H9 (cell line): Measurements from ENCODE around the gene KCNMA1. TPM values are rescaled to one million over a fixed set of nuclear protein-coding genes. Genes with fewer than 3 reads are reported as not detected.

Experiments used
- DNase-seq: peaks from one replicate; pipeline ENCODE4 v3.0.0-alpha.2; 2017
- H2AFZ ChIP-seq: one replicate; pipeline ENCODE4 v1.6.1; 2013; ENCODE audit warnings: mild to moderate bottlenecking, low read length, control low read depth, moderate library complexity
- H2AK5ac ChIP-seq: 2 replicates; pipeline ENCODE4 v1.6.1; 2013; ENCODE audit warnings: low read length, control low read depth, mixed read lengths; ENCODE audit not compliant: insufficient read length
- H2BK120ac ChIP-seq: one replicate; pipeline ENCODE4 v1.6.1; 2013; ENCODE audit warnings: low read depth, mild to moderate bottlenecking, low read length, control low read depth, inconsistent platforms; ENCODE audit not compliant: poor library complexity, severe bottlenecking
- H2BK12ac ChIP-seq: 2 replicates; pipeline ENCODE4 v1.6.1; 2013; ENCODE audit warnings: low read length, control low read depth, mixed read lengths, low read depth; ENCODE audit not compliant: insufficient read length
- H2BK15ac ChIP-seq: 2 replicates; pipeline ENCODE4 v1.6.1; 2013; ENCODE audit warnings: low read depth, low read length, control low read depth
- H2BK20ac ChIP-seq: one replicate; pipeline ENCODE4 v1.6.1; 2013; ENCODE audit warnings: low read depth, mild to moderate bottlenecking, low read length, control low read depth, inconsistent platforms; ENCODE audit not compliant: poor library complexity, severe bottlenecking
- H2BK5ac ChIP-seq: 2 replicates; pipeline ENCODE4 v1.6.1; 2013; ENCODE audit warnings: low read length, control low read depth, mixed read lengths; ENCODE audit not compliant: insufficient read length
- H3K14ac ChIP-seq: 2 replicates; pipeline ENCODE4 v1.6.1; 2013; ENCODE audit warnings: low read length, control low read depth; ENCODE audit not compliant: insufficient read depth
- H3K18ac ChIP-seq: 2 replicates; pipeline ENCODE4 v1.6.1; 2013; ENCODE audit warnings: low read depth, mild to moderate bottlenecking, mixed read lengths, low read length, control low read depth; ENCODE audit not compliant: insufficient read length
- H3K23ac ChIP-seq: 2 replicates; pipeline ENCODE4 v1.6.1; 2013; ENCODE audit warnings: low read length, control low read depth, mixed read lengths, low read depth; ENCODE audit not compliant: insufficient read length
- H3K23me2 ChIP-seq: 2 replicates; pipeline ENCODE4 v1.6.1; 2013; ENCODE audit warnings: low read depth, mild to moderate bottlenecking, mixed read lengths, low read length, control low read depth; ENCODE audit not compliant: insufficient read length, poor library complexity, severe bottlenecking
- H3K27ac ChIP-seq: 2 replicates; pipeline ENCODE4 v1.5.1; 2013; ENCODE audit warnings: low read length, control low read depth, mixed read lengths, low read depth; ENCODE audit not compliant: insufficient read length
- H3K27me3 ChIP-seq: 2 replicates; pipeline ENCODE4 v1.6.1; 2013; ENCODE audit warnings: low read length, control low read depth, inconsistent platforms; ENCODE audit not compliant: insufficient read depth
- H3K4ac ChIP-seq: 2 replicates; pipeline ENCODE4 v1.6.1; 2013; ENCODE audit warnings: low read depth, mild to moderate bottlenecking, control low read depth, inconsistent platforms, low read length, moderate library complexity
- H3K4me1 ChIP-seq: 2 replicates; pipeline ENCODE4 v1.6.1; 2013; ENCODE audit warnings: low read length, control low read depth, inconsistent platforms; ENCODE audit not compliant: insufficient read depth
- H3K4me2 ChIP-seq: 2 replicates; pipeline ENCODE4 v1.6.1; 2013; ENCODE audit warnings: low read length, control low read depth, mixed read lengths; ENCODE audit not compliant: insufficient read length, insufficient read depth
- H3K56ac ChIP-seq: 2 replicates; pipeline ENCODE4 v1.6.1; 2013; ENCODE audit warnings: low read depth, mild to moderate bottlenecking, mixed read lengths, low read length, control low read depth; ENCODE audit not compliant: insufficient read length
- H3K79me1 ChIP-seq: 2 replicates; pipeline ENCODE4 v1.6.1; 2013; ENCODE audit warnings: low read depth, mild to moderate bottlenecking, moderate library complexity, low read length, control low read depth, inconsistent platforms; ENCODE audit not compliant: insufficient read depth, poor library complexity, severe bottlenecking
- H3K79me2 ChIP-seq: 2 replicates; pipeline ENCODE4 v1.6.1; 2013; ENCODE audit warnings: low read length, control low read depth, inconsistent platforms; ENCODE audit not compliant: insufficient read depth
- H3K9ac ChIP-seq: 2 replicates; pipeline ENCODE4 v1.6.1; 2013; ENCODE audit warnings: low read length, control low read depth, mixed read lengths; ENCODE audit not compliant: insufficient read length; ENCODE audit errors: extremely low read depth
- H3K9me3 ChIP-seq: one replicate; pipeline ENCODE4 v1.6.1; 2013; ENCODE audit warnings: low read depth, low read length, inconsistent platforms; ENCODE audit not compliant: control insufficient read depth
- H3T11ph ChIP-seq: one replicate; pipeline ENCODE4 v1.6.1; 2013; ENCODE audit warnings: mild to moderate bottlenecking, low read length, control low read depth, inconsistent platforms
- H4K20me1 ChIP-seq: one replicate; pipeline ENCODE4 v1.6.1; 2013; ENCODE audit not compliant: control insufficient read depth, insufficient read length, insufficient read depth
- H4K5ac ChIP-seq: 2 replicates; pipeline ENCODE4 v1.6.1; 2013; ENCODE audit warnings: low read depth, mild to moderate bottlenecking, mixed read lengths, low read length, control low read depth; ENCODE audit not compliant: insufficient read length
- H4K8ac ChIP-seq: replicated peaks from 2 replicates; pipeline ENCODE4 v1.6.1; 2013; ENCODE audit warnings: low read length, control low read depth, mixed read lengths, low read depth; ENCODE audit not compliant: insufficient read length
- H4K91ac ChIP-seq: 2 replicates; pipeline ENCODE4 v1.6.1; 2013; ENCODE audit warnings: low read depth, mild to moderate bottlenecking, moderate library complexity, mixed read lengths, low read length, control low read depth; ENCODE audit not compliant: insufficient read length
- H3K27ac Mint-ChIP-seq, 3 experiments: 2 replicates in 2 of 3; 3 replicates in 1 of 3; pipeline ENCODE4 v1.8.0; 2020 to 2021; ENCODE audit warnings: mixed read lengths in 3 of 3, mild to moderate bottlenecking in 1 of 3, moderate library complexity in 1 of 3
- H3K27me3 Mint-ChIP-seq: 2 replicates; pipeline ENCODE4 v1.8.0; 2021; ENCODE audit warnings: low read depth, mild to moderate bottlenecking, moderate library complexity, mixed read lengths
- H3K36me3 Mint-ChIP-seq, 3 experiments: 2 replicates in 2 of 3; 3 replicates in 1 of 3; pipeline ENCODE4 v1.8.0; 2020 to 2021; ENCODE audit warnings: low read depth in 3 of 3, mixed read lengths in 3 of 3; ENCODE audit not compliant: insufficient read depth in 1 of 3
- H3K4me1 Mint-ChIP-seq, 2 experiments: 2 replicates each; pipeline ENCODE4 v1.8.0; 2020; ENCODE audit warnings: mixed read lengths in 2 of 2
- H3K4me3 Mint-ChIP-seq, 2 experiments: 2 replicates in 1 of 2; 3 replicates in 1 of 2; pipeline ENCODE4 v1.8.0; 2020 to 2021; ENCODE audit warnings: mild to moderate bottlenecking in 2 of 2, mixed read lengths in 2 of 2, moderate library complexity in 1 of 2
- H3K9me3 Mint-ChIP-seq, 2 experiments: 2 replicates in 1 of 2; 3 replicates in 1 of 2; pipeline ENCODE4 v1.8.0; 2020; ENCODE audit warnings: mild to moderate bottlenecking in 2 of 2, mixed read lengths in 2 of 2, moderate library complexity in 1 of 2
- WGBS: extraction: QIAGEN DNeasy Blood & Tissue Kit; methylation state at CpG from one replicate; pipeline ENCODE4 v1.1.7; 2013; ENCODE audit warnings: missing lambda C conversion rate, low lambda C conversion rate, mixed read lengths; ENCODE audit not compliant: insufficient read length; ENCODE audit errors: extremely low coverage; 5-methylcytosine and 5-hydroxymethylcytosine counted together
- total RNA-seq: library from RNA; stranded (reverse); gene quantifications from 2 replicates; pipeline ENCODE4 v1.2.1, GENCODE V29; 2021
- TF ChIP-seq, protein P1 (sequence below): fragments of 200-600 bp; sonication (generic); conservative IDR thresholded peaks from 3 replicates; pipeline ENCODE4 v1.8.0; 2021; ENCODE audit warnings: antibody characterized with exemption, mild to moderate bottlenecking

The KCNMA1 gene
- total RNA-seq, 1 experiment from 2014 or later = 2.0 TPM

- Histone ChIP-seq H3K79me2 (no peaks in the 10 kb centered on the region), H3K23ac (no peak overlapping the region), H3K27me3 (no peaks in the 10 kb centered on the region), H4K91ac (no peak overlapping the region), H3K4ac (no peak overlapping the region), H3K23me2 (no peaks in the 10 kb centered on the region), H2AFZ (no peak overlapping the region), H2BK5ac (no peak overlapping the region), H2BK20ac (no peak overlapping the region), H2BK120ac (no peak overlapping the region), H3K14ac (no peak overlapping the region), H3K79me1 (no peaks in the 10 kb centered on the region), H3K27ac (no peak overlapping the region), H4K8ac (no peak overlapping the region), H3K9me3 (no peaks in the 10 kb centered on the region), H3K18ac (no peak overlapping the region), H2BK12ac (no peak overlapping the region), H3T11ph (no peak overlapping the region), H3K4me2 (no peak overlapping the region), H4K20me1 (no peaks in the 10 kb centered on the region), H3K9ac (no peak overlapping the region), H3K56ac (no peak overlapping the region), H4K5ac (no peak overlapping the region), H2BK15ac (no peak overlapping the region), H2AK5ac (no peak overlapping the region), H3K4me1 (peaks cover 5% of the 10 kb centered on the region; the same call in 1 of the 2 replicates)
- no CpG with 5 or more reads among the region's 9 CpGs for WGBS
- TF ChIP-seq, protein P1, sequence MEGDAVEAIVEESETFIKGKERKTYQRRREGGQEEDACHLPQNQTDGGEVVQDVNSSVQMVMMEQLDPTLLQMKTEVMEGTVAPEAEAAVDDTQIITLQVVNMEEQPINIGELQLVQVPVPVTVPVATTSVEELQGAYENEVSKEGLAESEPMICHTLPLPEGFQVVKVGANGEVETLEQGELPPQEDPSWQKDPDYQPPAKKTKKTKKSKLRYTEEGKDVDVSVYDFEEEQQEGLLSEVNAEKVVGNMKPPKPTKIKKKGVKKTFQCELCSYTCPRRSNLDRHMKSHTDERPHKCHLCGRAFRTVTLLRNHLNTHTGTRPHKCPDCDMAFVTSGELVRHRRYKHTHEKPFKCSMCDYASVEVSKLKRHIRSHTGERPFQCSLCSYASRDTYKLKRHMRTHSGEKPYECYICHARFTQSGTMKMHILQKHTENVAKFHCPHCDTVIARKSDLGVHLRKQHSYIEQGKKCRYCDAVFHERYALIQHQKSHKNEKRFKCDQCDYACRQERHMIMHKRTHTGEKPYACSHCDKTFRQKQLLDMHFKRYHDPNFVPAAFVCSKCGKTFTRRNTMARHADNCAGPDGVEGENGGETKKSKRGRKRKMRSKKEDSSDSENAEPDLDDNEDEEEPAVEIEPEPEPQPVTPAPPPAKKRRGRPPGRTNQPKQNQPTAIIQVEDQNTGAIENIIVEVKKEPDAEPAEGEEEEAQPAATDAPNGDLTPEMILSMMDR = no peak
- peaks cover 3 to 8% of the 10 kb centered on the region in 2 experiments for H3K4me1 Mint-ChIP-seq
- no peak overlapping the region for H3K4me3 Mint-ChIP-seq
- no peaks in the 10 kb centered on the region for H3K36me3 Mint-ChIP-seq
- H3K9me3 Mint-ChIP-seq = no peaks in the 10 kb centered on the region
- 0 out of 2 replicates have a peak, but pooled peaks cover 2% of the 10 kb centered on the region for H3K27me3 Mint-ChIP-seq
- no peak for DNase-seq
- H3K27ac Mint-ChIP-seq = no peak overlapping the region; a peak in 1 of 7 replicates
These were observed 29.3 kb downstream of the KCNMA1 start for GRCh38 chr10:77608281-77608680.
